ENCODE results near the gene NCAM1. TPM values are rescaled to one million over a fixed set of nuclear protein-coding genes. Genes with fewer than 3 reads are reported as not detected.
A peak's percentile ranks its signal among the peaks of the same experiment; 100 is the strongest.

The NCAM1 gene
- polyA plus RNA-seq, 3 donors from 2014 or later: 35.7 to 143 (median 49.1) TPM

GRCh38 chr11:113263458-113264259, 302.4 kb downstream of the NCAM1 start:
- Mint-ChIP-seq H3K9me3 (no peaks in the 10 kb centered on the region), H3K27ac (peak overlapping the region in 2 of 6 donors; percentile 39 to 41), H3K4me3 (no peak overlapping the region), H3K4me1 (peaks cover 20 to 32% of the 10 kb centered on the region in 2 donors), H3K36me3 (peaks cover 24 to 48% (median 35%) of the 10 kb centered on the region in 3 donors), H3K27me3 (ENCODE audit: low read depth in 3 of 3) (peaks cover 0 to 5% (median 0%) of the 10 kb centered on the region in 3 donors)
- no peak for DNase-seq

GRCh38 chr11:113265362-113265761, 304.1 kb downstream of the NCAM1 start:
- Mint-ChIP-seq H3K4me3 (no peak overlapping the region), H3K36me3 (peaks cover 18 to 41% (median 28%) of the 10 kb centered on the region in 3 donors), H3K27ac (peak overlapping the region in 1 of 6 donors; percentile 16), H3K4me1 (peaks cover 20 to 27% of the 10 kb centered on the region in 2 donors), H3K27me3 (ENCODE audit: low read depth in 3 of 3) (peaks cover 0 to 5% (median 0%) of the 10 kb centered on the region in 3 donors), H3K9me3 (no peaks in the 10 kb centered on the region)
- DNase-seq: no peak

GRCh38 chr11:113267493-113267892, 306.3 kb downstream of the NCAM1 start:
- H3K9me3 Mint-ChIP-seq: no peaks in the 10 kb centered on the region
- H3K36me3 Mint-ChIP-seq: peaks cover 3 to 28% (median 25%) of the 10 kb centered on the region in 3 donors
- DNase-seq: no peak
- peak overlapping the region in 2 of 6 donors; percentile 3 to 25 for H3K27ac Mint-ChIP-seq
- H3K4me3 Mint-ChIP-seq: no peak overlapping the region
- H3K27me3 Mint-ChIP-seq (ENCODE audit: low read depth in 3 of 3): peaks cover 0 to 4% (median 2%) of the 10 kb centered on the region in 3 donors
- H3K4me1 Mint-ChIP-seq: peaks cover 4 to 5% of the 10 kb centered on the region in 2 donors

GRCh38 chr11:113269096-113269495, 307.9 kb downstream of the NCAM1 start:
- no peak for DNase-seq
- peaks cover 1 to 2% (median 2%) of the 10 kb centered on the region in 3 donors for H3K27me3 Mint-ChIP-seq (ENCODE audit: low read depth in 3 of 3)
- no peak overlapping the region for H3K4me3 Mint-ChIP-seq
- H3K9me3 Mint-ChIP-seq: no peaks in the 10 kb centered on the region
- no peaks in the 10 kb centered on the region for H3K4me1 Mint-ChIP-seq
- H3K36me3 Mint-ChIP-seq: peaks cover 4 to 21% (median 19%) of the 10 kb centered on the region in 3 donors
- peak overlapping the region in 2 of 6 donors; percentile 34 to 80 for H3K27ac Mint-ChIP-seq

GRCh38 chr11:113269636-113270035, 308.4 kb downstream of the NCAM1 start:
- Mint-ChIP-seq H3K27me3 (ENCODE audit: low read depth in 3 of 3) (peaks cover 1 to 2% (median 2%) of the 10 kb centered on the region in 3 donors), H3K4me1 (no peaks in the 10 kb centered on the region), H3K27ac (peak overlapping the region in 1 of 6 donors; percentile 80), H3K9me3 (no peaks in the 10 kb centered on the region), H3K4me3 (no peak overlapping the region), H3K36me3 (peaks cover 4 to 21% (median 17%) of the 10 kb centered on the region in 3 donors)
- DNase-seq: no peak

- H3K9me3 Mint-ChIP-seq: no peaks in the 10 kb centered on the region
- peaks cover 1 to 3% (median 2%) of the 10 kb centered on the region in 3 donors for H3K27me3 Mint-ChIP-seq (ENCODE audit: low read depth in 3 of 3)
- H3K36me3 Mint-ChIP-seq: peaks cover 4 to 22% (median 17%) of the 10 kb centered on the region in 3 donors
- no peak overlapping the region for H3K4me3 Mint-ChIP-seq
- H3K4me1 Mint-ChIP-seq: no peaks in the 10 kb centered on the region
- no peak for DNase-seq
- no peak overlapping the region for H3K27ac Mint-ChIP-seq
Measured at GRCh38 chr11:113270080-113270479, 308.9 kb downstream of the NCAM1 start.

- no peak overlapping the region for H3K4me3 Mint-ChIP-seq
- H3K4me1 Mint-ChIP-seq: no peaks in the 10 kb centered on the region
- H3K27ac Mint-ChIP-seq: no peak overlapping the region
- H3K9me3 Mint-ChIP-seq: no peaks in the 10 kb centered on the region
- H3K27me3 Mint-ChIP-seq (ENCODE audit: low read depth in 3 of 3): peaks cover 1 to 4% (median 2%) of the 10 kb centered on the region in 3 donors
- peaks cover 13 to 35% (median 28%) of the 10 kb centered on the region in 3 donors for H3K36me3 Mint-ChIP-seq
- no peak for DNase-seq
Measured at GRCh38 chr11:113271551-113272245, 310.5 kb downstream of the NCAM1 start.

- peak overlapping the region in 1 of 6 donors; percentile 79 for H3K27ac Mint-ChIP-seq
- H3K36me3 Mint-ChIP-seq: peaks cover 13 to 36% (median 27%) of the 10 kb centered on the region in 3 donors
- H3K4me3 Mint-ChIP-seq: no peak overlapping the region
Measured at GRCh38 chr11:113272281-113272680, 311.1 kb downstream of the NCAM1 start.

GRCh38 chr11:113272927-113273615, 311.9 kb downstream of the NCAM1 start:
- Mint-ChIP-seq H3K4me1 (no peaks in the 10 kb centered on the region), H3K27ac (peak overlapping the region in 3 of 6 donors; percentile 15 to 81 (median 79)), H3K4me3 (no peak overlapping the region), H3K36me3 (peaks cover 13 to 37% (median 27%) of the 10 kb centered on the region in 3 donors), H3K27me3 (ENCODE audit: low read depth in 3 of 3) (peaks cover 0 to 4% (median 1%) of the 10 kb centered on the region in 3 donors), H3K9me3 (no peaks in the 10 kb centered on the region)
- DNase-seq: no peak

More at GRCh38 chr11:113272281-113272680, 311.1 kb downstream of the NCAM1 start:
- Mint-ChIP-seq H3K4me1 (no peaks in the 10 kb centered on the region), H3K9me3 (no peaks in the 10 kb centered on the region), H3K27me3 (ENCODE audit: low read depth in 3 of 3) (peaks cover 0 to 4% (median 1%) of the 10 kb centered on the region in 3 donors)
- no peak for DNase-seq

GRCh38 chr11:113273720-113274119, 312.5 kb downstream of the NCAM1 start:
- Mint-ChIP-seq H3K4me1 (no peaks in the 10 kb centered on the region), H3K27me3 (ENCODE audit: low read depth in 3 of 3) (peaks cover 0 to 4% (median 1%) of the 10 kb centered on the region in 3 donors), H3K9me3 (no peaks in the 10 kb centered on the region), H3K4me3 (no peak overlapping the region), H3K36me3 (peaks cover 13 to 41% (median 27%) of the 10 kb centered on the region in 3 donors), H3K27ac (peak overlapping the region in 1 of 6 donors; percentile 53)
- no peak for DNase-seq

- H3K9me3 Mint-ChIP-seq: no peaks in the 10 kb centered on the region
- no peak overlapping the region for H3K27ac Mint-ChIP-seq
- H3K4me1 Mint-ChIP-seq: no peaks in the 10 kb centered on the region
- H3K36me3 Mint-ChIP-seq: peaks cover 13 to 45% (median 27%) of the 10 kb centered on the region in 3 donors
- H3K27me3 Mint-ChIP-seq (ENCODE audit: low read depth in 3 of 3): peaks cover 0 to 4% (median 1%) of the 10 kb centered on the region in 3 donors
- H3K4me3 Mint-ChIP-seq: no peak overlapping the region
- no peak for DNase-seq
Measured at GRCh38 chr11:113274713-113275582, 313.7 kb downstream of the NCAM1 start.

- H3K27me3 Mint-ChIP-seq (ENCODE audit: low read depth in 3 of 3): peaks cover 0 to 4% (median 1%) of the 10 kb centered on the region in 3 donors
- no peak overlapping the region for H3K27ac Mint-ChIP-seq
- H3K36me3 Mint-ChIP-seq: peaks cover 13 to 45% (median 25%) of the 10 kb centered on the region in 3 donors
- no peak for DNase-seq
- no peaks in the 10 kb centered on the region for H3K9me3 Mint-ChIP-seq
- H3K4me1 Mint-ChIP-seq: no peaks in the 10 kb centered on the region
- no peak overlapping the region for H3K4me3 Mint-ChIP-seq
Measured at GRCh38 chr11:113275602-113276001, 314.4 kb downstream of the NCAM1 start.

Data from immature natural killer cell (primary cell).